Measurements from ENCODE around the gene ADGRB3.

GRCh38 chr6:68911811-68912210 lies 276.7 kb downstream of the ADGRB3 start:
- no peak for TF ChIP-seq POLR2A (IDR thresholded peaks at IDR 0.05)
- no peak for TF ChIP-seq CTCF (IDR thresholded peaks at IDR 0.05)
- no peak for TF ChIP-seq POLR2AphosphoS5 (IDR thresholded peaks at IDR 0.05)
